ENCODE measurements around the gene ASF1A. TPM values are rescaled to one million over a fixed set of nuclear protein-coding genes. Genes with fewer than 3 reads are reported as not detected.

The ASF1A gene
- total RNA-seq, 1 donor from 2014 or later, result 6.8 TPM

GRCh38 chr6:118935978-118936703 is 42.2 kb downstream of the ASF1A start:
- intact Hi-C loops (cut with DNase I), result loop anchor here (2.0 to 10.0 kb wide), 2 partner anchors 143 to 419 kb away; partner anchors contain the start of gene FAM184A
- Histone ChIP-seq H3K27ac (peak overlapping the region in 1 of 2 donors; percentile 88), H3K4me1 (peaks cover 0 to 3% of the 10 kb centered on the region in 2 donors), H3K27me3 (no peaks in the 10 kb centered on the region), H3K9me3 (no peaks in the 10 kb centered on the region), H3K4me3 (no peak overlapping the region), H3K36me3 (no peaks in the 10 kb centered on the region)
- DNase-seq (ENCODE audit: low spot score in 2 of 2), result no peak
- TF ChIP-seq CTCF (IDR thresholded peaks at IDR 0.05), result no peak

GRCh38 chr6:118939683-118940082 is 45.7 kb downstream of the ASF1A start:
- intact Hi-C loops (cut with DNase I), result loop anchor here (10.0 kb wide), 1 partner anchor 415 kb away; no protein-coding TSS in a partner anchor

DNA sequence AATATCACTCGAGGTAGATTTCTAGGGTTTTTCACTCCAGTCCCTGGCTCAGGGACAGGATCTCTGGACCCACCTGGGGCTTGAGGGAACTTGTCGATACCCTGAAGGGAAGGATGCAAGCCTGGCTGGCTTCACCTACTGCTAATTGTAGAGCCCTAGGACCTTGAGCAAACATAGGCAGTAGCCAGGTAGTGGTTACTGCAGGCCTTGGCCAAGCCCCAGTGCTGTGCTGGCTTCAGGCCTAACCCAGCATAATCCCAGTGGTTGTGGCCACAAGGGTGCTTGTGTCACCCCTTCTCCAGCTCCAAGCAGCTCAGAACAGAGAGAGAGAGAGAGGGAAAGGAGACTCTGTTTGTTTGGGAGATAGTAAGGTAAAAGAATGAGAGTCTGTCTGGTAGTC is 46.8 kb downstream of the ASF1A start:
- H3K9me3 ChIP-seq, result peaks cover 9 to 21% of the 10 kb centered on the region in 2 donors
- no peak for DNase-seq (ENCODE audit: low spot score in 2 of 2)
- no peak for TF ChIP-seq CTCF (IDR thresholded peaks at IDR 0.05)
- intact Hi-C loops (cut with DNase I), result no loop called here
- peaks cover 0 to 1% of the 10 kb centered on the region in 2 donors for H3K4me1 ChIP-seq
- no peak overlapping the region for H3K27ac ChIP-seq
- no peaks in the 10 kb centered on the region for H3K36me3 ChIP-seq
- no peak overlapping the region for H3K4me3 ChIP-seq
- no peaks in the 10 kb centered on the region for H3K27me3 ChIP-seq

More at GRCh38 chr6:118939683-118940082, 45.7 kb downstream of the ASF1A start:
- no peak for DNase-seq (ENCODE audit: low spot score in 2 of 2)
- Histone ChIP-seq H3K9me3 (peaks cover 3 to 11% of the 10 kb centered on the region in 2 donors), H3K4me3 (no peak overlapping the region), H3K27ac (no peak overlapping the region), H3K27me3 (no peaks in the 10 kb centered on the region), H3K36me3 (no peaks in the 10 kb centered on the region), H3K4me1 (peaks cover 0 to 3% of the 10 kb centered on the region in 2 donors)
- no peak for TF ChIP-seq CTCF (IDR thresholded peaks at IDR 0.05)

DNA sequence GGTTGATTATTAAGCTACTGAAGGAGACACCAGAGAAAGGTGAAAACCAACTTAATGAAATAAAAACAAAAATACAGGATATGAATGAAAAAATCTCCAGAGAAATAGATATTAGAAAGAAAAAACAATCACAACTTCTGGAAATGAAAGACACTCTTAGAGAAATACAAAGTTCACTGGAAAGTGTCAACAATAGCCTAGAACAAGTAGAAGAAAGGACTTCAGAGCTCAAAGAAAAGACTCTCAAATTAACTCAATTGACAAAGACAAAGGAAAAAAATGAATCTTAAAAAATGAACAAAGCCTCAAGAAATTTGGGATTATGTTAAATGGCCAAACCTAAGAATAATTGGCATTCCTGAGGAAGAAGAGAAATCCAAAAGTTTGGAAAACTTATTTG is 51.3 kb downstream of the ASF1A start:
- Histone ChIP-seq H3K4me1 (no peaks in the 10 kb centered on the region), H3K27ac (no peak overlapping the region), H3K9me3 (peaks cover 14 to 54% of the 10 kb centered on the region in 2 donors), H3K27me3 (no peaks in the 10 kb centered on the region), H3K4me3 (no peak overlapping the region), H3K36me3 (no peaks in the 10 kb centered on the region)
- DNase-seq (ENCODE audit: low spot score in 2 of 2), result no peak
- intact Hi-C loops (cut with DNase I), result no loop called here
- no peak for TF ChIP-seq CTCF (IDR thresholded peaks at IDR 0.05)

- peaks cover 4 to 30% of the 10 kb centered on the region in 2 donors for H3K9me3 ChIP-seq
- H3K4me3 ChIP-seq, result no peak overlapping the region
- intact Hi-C loops (cut with DNase I), result no loop called here
- H3K27ac ChIP-seq, result no peak overlapping the region
- no peaks in the 10 kb centered on the region for H3K27me3 ChIP-seq
- no peaks in the 10 kb centered on the region for H3K36me3 ChIP-seq
- DNase-seq (ENCODE audit: low spot score in 2 of 2), result no peak
- H3K4me1 ChIP-seq, result no peaks in the 10 kb centered on the region
- TF ChIP-seq CTCF (IDR thresholded peaks at IDR 0.05), result no peak
Measured at GRCh38 chr6:118952683-118953082, 58.7 kb downstream of the ASF1A start.
